OCI-LY1 (cell line): Measurements from ENCODE around the gene CSK.

Experiments
- H2AFZ ChIP-seq: fragments of 200-600 bp; sonication (generic), shearing (Covaris generic); 2 replicates; pipeline ENCODE4 v1.6.0; 2014; ENCODE audit warnings: antibody characterized with exemption, mild to moderate bottlenecking, low read length
- H3F3A ChIP-seq: fragments of 200-600 bp; sonication (generic), shearing (Covaris generic); 2 replicates; pipeline ENCODE4 v1.6.0; 2014; ENCODE audit warnings: mild to moderate bottlenecking, antibody characterized with exemption, low read length, moderate library complexity; ENCODE audit not compliant: insufficient read depth
- H3K27ac ChIP-seq: fragments of 200-600 bp; sonication (generic); 2 replicates; pipeline ENCODE4 v1.5.1; 2014; ENCODE audit warnings: low read length, mixed run types, mild to moderate bottlenecking, low read depth; ENCODE audit not compliant: poor library complexity, severe bottlenecking
- H3K27me3 ChIP-seq: fragments of 200-600 bp; sonication (generic); 2 replicates; pipeline ENCODE4 v1.6.0; 2014; ENCODE audit warnings: antibody characterized with exemption, mild to moderate bottlenecking, low read length, moderate library complexity; ENCODE audit not compliant: insufficient read depth
- H3K36me3 ChIP-seq: fragments of 200-600 bp; sonication (generic); 2 replicates; pipeline ENCODE4 v1.6.1; 2014; ENCODE audit warnings: mild to moderate bottlenecking, antibody characterized with exemption, low read length, moderate library complexity, mixed read lengths; ENCODE audit not compliant: insufficient read depth
- H3K4me1 ChIP-seq: fragments of 200-600 bp; sonication (generic); 2 replicates; pipeline ENCODE4 v1.5.1; 2014; ENCODE audit warnings: mild to moderate bottlenecking, low read length, moderate library complexity; ENCODE audit not compliant: insufficient read depth, severe bottlenecking
- H3K4me2 ChIP-seq: fragments of 200-600 bp; sonication (generic), shearing (Covaris generic); 2 replicates; pipeline ENCODE4 v1.6.1; 2014; ENCODE audit warnings: low read length
- H3K4me3 ChIP-seq: fragments of 200-600 bp; sonication (generic); 2 replicates; pipeline ENCODE4 v1.5.1; 2014; ENCODE audit warnings: low read length, low read depth, mild to moderate bottlenecking, mixed read lengths; ENCODE audit not compliant: poor library complexity, severe bottlenecking
- H3K79me2 ChIP-seq: fragments of 200-600 bp; shearing (Covaris generic); 2 replicates; pipeline ENCODE4 v1.6.1; 2016; ENCODE audit warnings: mixed run types, low read length, mixed read lengths; ENCODE audit not compliant: insufficient read depth
- H3K9ac ChIP-seq: fragments of 200-600 bp; sonication (generic), shearing (Covaris generic); 2 replicates; pipeline ENCODE4 v1.6.1; 2014; ENCODE audit warnings: mild to moderate bottlenecking, low read length, mixed read lengths
- H3K9me2 ChIP-seq: fragments of 200-600 bp; sonication (generic), shearing (Covaris generic); 2 replicates; pipeline ENCODE4 v1.6.1; 2014; ENCODE audit warnings: low read depth, mild to moderate bottlenecking, low read length, mixed read lengths
- H3K9me3 ChIP-seq: fragments of 200-600 bp; shearing (Covaris generic); 2 replicates; pipeline ENCODE4 v1.6.1; 2014; ENCODE audit warnings: low read length, mixed read lengths
- H4K20me1 ChIP-seq: fragments of 200-600 bp; sonication (generic), shearing (Covaris generic); 2 replicates; pipeline ENCODE4 v1.6.0; 2016; ENCODE audit warnings: mild to moderate bottlenecking, low read length; ENCODE audit not compliant: insufficient read depth
- CTCF ChIP-seq: fragments of 200-600 bp; sonication (generic), shearing (Covaris generic); IDR thresholded peaks from 2 replicates; pipeline ENCODE4 v1.5.1; 2017; ENCODE audit warnings: mild to moderate bottlenecking, antibody characterized with exemption, low read length, moderate library complexity, mixed read lengths
- EZH2 ChIP-seq: fragments of 200-600 bp; sonication (generic), shearing (Covaris generic); IDR thresholded peaks from 2 replicates; pipeline ENCODE4 v1.8.0; 2017; ENCODE audit warnings: borderline replicate concordance, mixed run types, mild to moderate bottlenecking, antibody characterized with exemption, low read length, moderate library complexity, mixed read lengths

The CSK gene

GRCh38 chr15:74817370-74817737 lies 35.5 kb downstream of the CSK start:
- Histone ChIP-seq H3K4me1 (peaks cover 29% of the 10 kb centered on the region), H3F3A (no peaks in the 10 kb centered on the region), H3K9me3 (no peaks in the 10 kb centered on the region), H3K4me3 (no peak overlapping the region), H2AFZ (no peak overlapping the region), H3K27ac (no peak overlapping the region), H4K20me1 (no peaks in the 10 kb centered on the region), H3K79me2 (no peaks in the 10 kb centered on the region), H3K27me3 (no peaks in the 10 kb centered on the region; the same call in 1 of the 2 replicates), H3K4me2 (no peak overlapping the region), H3K36me3 (no peaks in the 10 kb centered on the region), H3K9me2 (no peaks in the 10 kb centered on the region), H3K9ac (no peak overlapping the region)
- TF ChIP-seq CTCF (peak; percentile 38), EZH2 (no peak)

- Histone ChIP-seq H2AFZ (no peak overlapping the region), H3K79me2 (no peaks in the 10 kb centered on the region), H3K36me3 (no peaks in the 10 kb centered on the region), H3K27ac (no peak overlapping the region), H3K9ac (no peak overlapping the region), H3F3A (no peaks in the 10 kb centered on the region), H3K9me2 (no peaks in the 10 kb centered on the region), H3K4me1 (peaks cover 29% of the 10 kb centered on the region), H3K4me2 (no peak overlapping the region), H4K20me1 (no peaks in the 10 kb centered on the region), H3K4me3 (no peak overlapping the region), H3K27me3 (no peaks in the 10 kb centered on the region; the same call in 1 of the 2 replicates), H3K9me3 (no peaks in the 10 kb centered on the region)
- TF ChIP-seq CTCF (no peak), EZH2 (no peak)
Measured at GRCh38 chr15:74820056-74820455, 38.2 kb downstream of the CSK start.

- peak overlapping the region; percentile 51 for H3K27ac ChIP-seq
- no peaks in the 10 kb centered on the region for H3K9me3 ChIP-seq
- H3K36me3 ChIP-seq = no peaks in the 10 kb centered on the region
- no peak for TF ChIP-seq CTCF
- TF ChIP-seq EZH2 = no peak
- no peaks in the 10 kb centered on the region for H4K20me1 ChIP-seq
- peaks cover 22% of the 10 kb centered on the region for H3K4me1 ChIP-seq
- no peaks in the 10 kb centered on the region for H3F3A ChIP-seq
- H3K4me2 ChIP-seq = peak overlapping the region; percentile 21; the same call in 1 of the 2 replicates
- no peak overlapping the region for H2AFZ ChIP-seq
- H3K27me3 ChIP-seq = no peaks in the 10 kb centered on the region; the same call in 1 of the 2 replicates
- peak overlapping the region; percentile 2 for H3K4me3 ChIP-seq
- H3K79me2 ChIP-seq = no peaks in the 10 kb centered on the region
- no peak overlapping the region; the same call in 1 of the 2 replicates for H3K9ac ChIP-seq
- H3K9me2 ChIP-seq = no peaks in the 10 kb centered on the region
Measured at GRCh38 chr15:74821091-74821789, 39.4 kb downstream of the CSK start.
